Measurements from ENCODE around the gene MCCC1. TPM values are rescaled to one million over a fixed set of nuclear protein-coding genes. Genes with fewer than 3 reads are reported as not detected.

Gene MCCC1
- total RNA-seq, 1 donor from 2014 or later, result 19.8 TPM

GRCh38 chr3:183022936-183023516, 76.3 kb downstream of the MCCC1 start:
- peaks cover 3% of the 10 kb centered on the region for H3K9me3 Mint-ChIP-seq (ENCODE audit: unreplicated experiment)
- DNase-seq (ENCODE audit: low spot score), result no peak
- H3K4me3 Mint-ChIP-seq (ENCODE audit: unreplicated experiment), result no peak overlapping the region
- no peak for TF ChIP-seq CTCF (IDR thresholded peaks at IDR 0.05; ENCODE audit: unreplicated experiment)
- no peak overlapping the region for H3K27ac Mint-ChIP-seq (ENCODE audit: unreplicated experiment)
- H3K36me3 Mint-ChIP-seq (ENCODE audit: low read depth, unreplicated experiment), result peaks cover 11% of the 10 kb centered on the region
- no peaks in the 10 kb centered on the region for H3K27me3 Mint-ChIP-seq (ENCODE audit: unreplicated experiment)
- H3K4me1 Mint-ChIP-seq (ENCODE audit: unreplicated experiment), result no peaks in the 10 kb centered on the region

GRCh38 chr3:183018421-183019192, 80.7 kb downstream of the MCCC1 start:
- H3K27me3 Mint-ChIP-seq (ENCODE audit: unreplicated experiment), result no peaks in the 10 kb centered on the region
- H3K4me3 Mint-ChIP-seq (ENCODE audit: unreplicated experiment), result no peak overlapping the region
- TF ChIP-seq CTCF (IDR thresholded peaks at IDR 0.05; ENCODE audit: unreplicated experiment), result no peak
- DNase-seq (ENCODE audit: low spot score), result no peak
- H3K27ac Mint-ChIP-seq (ENCODE audit: unreplicated experiment), result no peak overlapping the region
- peaks cover 3% of the 10 kb centered on the region for H3K9me3 Mint-ChIP-seq (ENCODE audit: unreplicated experiment)
- peaks cover 22% of the 10 kb centered on the region for H3K36me3 Mint-ChIP-seq (ENCODE audit: low read depth, unreplicated experiment)
- H3K4me1 Mint-ChIP-seq (ENCODE audit: unreplicated experiment), result peaks cover 4% of the 10 kb centered on the region

- no peak for DNase-seq (ENCODE audit: low spot score)
- Mint-ChIP-seq H3K4me3 (ENCODE audit: unreplicated experiment) (no peak overlapping the region), H3K4me1 (ENCODE audit: unreplicated experiment) (peaks cover 4% of the 10 kb centered on the region), H3K9me3 (ENCODE audit: unreplicated experiment) (no peaks in the 10 kb centered on the region), H3K27ac (ENCODE audit: unreplicated experiment) (no peak overlapping the region), H3K27me3 (ENCODE audit: unreplicated experiment) (peaks cover 4% of the 10 kb centered on the region), H3K36me3 (ENCODE audit: low read depth, unreplicated experiment) (peaks cover 21% of the 10 kb centered on the region)
- no peak for TF ChIP-seq CTCF (IDR thresholded peaks at IDR 0.05; ENCODE audit: unreplicated experiment)
Measured at GRCh38 chr3:183015185-183015584, 84.1 kb downstream of the MCCC1 start.

GRCh38 chr3:183013856-183014255, 85.4 kb downstream of the MCCC1 start:
- H3K36me3 Mint-ChIP-seq (ENCODE audit: low read depth, unreplicated experiment), result peaks cover 16% of the 10 kb centered on the region
- peaks cover 7% of the 10 kb centered on the region for H3K27me3 Mint-ChIP-seq (ENCODE audit: unreplicated experiment)
- no peak overlapping the region for H3K27ac Mint-ChIP-seq (ENCODE audit: unreplicated experiment)
- peaks cover 4% of the 10 kb centered on the region for H3K4me1 Mint-ChIP-seq (ENCODE audit: unreplicated experiment)
- no peak for TF ChIP-seq CTCF (IDR thresholded peaks at IDR 0.05; ENCODE audit: unreplicated experiment)
- H3K4me3 Mint-ChIP-seq (ENCODE audit: unreplicated experiment), result no peak overlapping the region
- no peaks in the 10 kb centered on the region for H3K9me3 Mint-ChIP-seq (ENCODE audit: unreplicated experiment)
- no peak for DNase-seq (ENCODE audit: low spot score)

GRCh38 chr3:183013074-183013473, 86.2 kb downstream of the MCCC1 start:
- H3K4me3 Mint-ChIP-seq (ENCODE audit: unreplicated experiment), result no peak overlapping the region
- DNase-seq (ENCODE audit: low spot score), result no peak
- no peak overlapping the region for H3K27ac Mint-ChIP-seq (ENCODE audit: unreplicated experiment)
- TF ChIP-seq CTCF (IDR thresholded peaks at IDR 0.05; ENCODE audit: unreplicated experiment), result no peak
- H3K9me3 Mint-ChIP-seq (ENCODE audit: unreplicated experiment), result no peaks in the 10 kb centered on the region
- H3K27me3 Mint-ChIP-seq (ENCODE audit: unreplicated experiment), result peaks cover 7% of the 10 kb centered on the region
- peaks cover 4% of the 10 kb centered on the region for H3K4me1 Mint-ChIP-seq (ENCODE audit: unreplicated experiment)
- H3K36me3 Mint-ChIP-seq (ENCODE audit: low read depth, unreplicated experiment), result peaks cover 16% of the 10 kb centered on the region
